Subcutaneous abdominal adipose tissue (tissue), 5 donors: ENCODE results near the gene CDKAL1.
"Not testable (repeated sequence)": the region's sequence is repeated elsewhere in the genome, so short reads cannot be mapped to it uniquely, and the experiment has no call there.

Source experiments
- H3K27ac ChIP-seq: one replicate; pipeline ENCODE4 v1.7.0; 2013; ENCODE audit warnings: low read depth, mild to moderate bottlenecking, inconsistent platforms, low read length, moderate library complexity
- H3K27me3 ChIP-seq, 5 donors: one replicate each; pipeline ENCODE4 v1.7.0; 2013; ENCODE audit warnings: low read length in 5 of 5, inconsistent platforms in 1 of 5; ENCODE audit not compliant: control insufficient read depth in 5 of 5, insufficient read depth in 4 of 5
- H3K36me3 ChIP-seq, 5 donors: one replicate each; pipeline ENCODE4 v1.7.0; 2013; ENCODE audit warnings: low read length in 5 of 5; ENCODE audit not compliant: control insufficient read depth in 5 of 5, insufficient read depth in 5 of 5
- H3K4me1 ChIP-seq, 5 donors: one replicate each; pipeline ENCODE4 v1.7.0; 2013; ENCODE audit warnings: low read length in 5 of 5, mild to moderate bottlenecking in 3 of 5, moderate library complexity in 1 of 5; ENCODE audit not compliant: control insufficient read depth in 5 of 5, insufficient read depth in 5 of 5
- H3K4me3 ChIP-seq, 5 donors: one replicate each; pipeline ENCODE4 v1.7.0; 2013; ENCODE audit warnings: low read length in 5 of 5, low read depth in 1 of 5
- H3K9ac ChIP-seq, 5 donors: one replicate each; pipeline ENCODE4 v1.7.0; 2013; ENCODE audit warnings: low read length in 5 of 5, mild to moderate bottlenecking in 4 of 5, moderate library complexity in 3 of 5
- H3K9me3 ChIP-seq, 5 donors: one replicate each; pipeline ENCODE4 v1.7.0; 2013; ENCODE audit warnings: low read length in 5 of 5; ENCODE audit not compliant: control insufficient read depth in 5 of 5
- donor health status: healthy.
- donor health status: healthy.
- donor health status: healthy.
- donor health status: healthy.
- donor health status: healthy.

Gene CDKAL1

GRCh38 chr6:20605061-20605460 is 70.8 kb downstream of the CDKAL1 start:
- Histone ChIP-seq H3K27me3 (no peaks in the 10 kb centered on the region), H3K9ac (no peak overlapping the region), H3K4me3 (no peak overlapping the region), H3K27ac (no peak overlapping the region), H3K4me1 (no peaks in the 10 kb centered on the region), H3K9me3 (no peaks in the 10 kb centered on the region), H3K36me3 (no peaks in the 10 kb centered on the region)

GRCh38 chr6:20605581-20605980 is 71.3 kb downstream of the CDKAL1 start:
- Histone ChIP-seq H3K9ac (no peak overlapping the region), H3K4me3 (no peak overlapping the region), H3K4me1 (no peaks in the 10 kb centered on the region), H3K27ac (no peak overlapping the region), H3K9me3 (no peaks in the 10 kb centered on the region), H3K27me3 (no peaks in the 10 kb centered on the region), H3K36me3 (no peaks in the 10 kb centered on the region)

DNA sequence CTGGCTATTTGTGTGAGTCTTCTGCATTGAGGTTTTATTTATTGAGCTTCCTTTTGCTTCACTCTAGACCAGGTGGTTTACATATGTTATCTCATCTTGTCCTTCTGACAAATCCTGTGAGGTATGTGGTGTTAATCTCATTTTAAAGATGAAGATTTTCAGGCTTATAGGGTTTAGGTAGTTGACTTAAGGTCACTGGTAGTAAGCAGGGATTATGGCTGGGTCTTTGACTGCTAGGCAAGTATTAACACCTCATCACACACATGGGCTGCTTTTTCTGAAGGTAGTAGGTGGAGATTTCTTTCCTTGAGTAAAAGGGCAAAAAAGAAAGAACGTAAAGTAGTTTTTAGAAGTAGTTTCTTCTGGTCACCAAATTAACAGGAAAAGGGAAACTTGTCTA is 72.6 kb downstream of the CDKAL1 start:
- no peak overlapping the region for H3K9ac ChIP-seq
- H3K4me3 ChIP-seq = no peak overlapping the region
- no peaks in the 10 kb centered on the region for H3K9me3 ChIP-seq
- H3K27ac ChIP-seq = no peak overlapping the region
- no peaks in the 10 kb centered on the region for H3K4me1 ChIP-seq
- no peaks in the 10 kb centered on the region for H3K36me3 ChIP-seq
- H3K27me3 ChIP-seq = no peaks in the 10 kb centered on the region

- H3K4me3 ChIP-seq = no peak overlapping the region
- H3K4me1 ChIP-seq = no peaks in the 10 kb centered on the region
- no peaks in the 10 kb centered on the region for H3K9me3 ChIP-seq
- H3K9ac ChIP-seq = no peak overlapping the region
- H3K27me3 ChIP-seq = no peaks in the 10 kb centered on the region
- no peaks in the 10 kb centered on the region for H3K36me3 ChIP-seq
- H3K27ac ChIP-seq = no peak overlapping the region
Measured at GRCh38 chr6:20608356-20608755, 74.1 kb downstream of the CDKAL1 start.

- no peaks in the 10 kb centered on the region for H3K9me3 ChIP-seq
- H3K36me3 ChIP-seq = no peaks in the 10 kb centered on the region
- no peaks in the 10 kb centered on the region for H3K27me3 ChIP-seq
- H3K9ac ChIP-seq = no peak overlapping the region
- H3K4me3 ChIP-seq = no peak overlapping the region
- H3K27ac ChIP-seq = no peak overlapping the region
- no peaks in the 10 kb centered on the region for H3K4me1 ChIP-seq
Measured at GRCh38 chr6:20608905-20609304, 74.6 kb downstream of the CDKAL1 start.

GRCh38 chr6:20609924-20610323 is 75.7 kb downstream of the CDKAL1 start:
- not testable (repeated sequence) for H3K36me3 ChIP-seq, H3K9ac ChIP-seq, H3K27ac ChIP-seq, H3K4me3 ChIP-seq, H3K9me3 ChIP-seq, H3K4me1 ChIP-seq, H3K27me3 ChIP-seq

- no peak overlapping the region for H3K27ac ChIP-seq
- H3K4me1 ChIP-seq = no peaks in the 10 kb centered on the region
- H3K9me3 ChIP-seq = no peaks in the 10 kb centered on the region
- H3K9ac ChIP-seq = no peak overlapping the region
- H3K27me3 ChIP-seq = no peaks in the 10 kb centered on the region
- no peaks in the 10 kb centered on the region for H3K36me3 ChIP-seq
- no peak overlapping the region for H3K4me3 ChIP-seq
Measured at GRCh38 chr6:20610636-20611370, 76.5 kb downstream of the CDKAL1 start.

GRCh38 chr6:20617537-20617936 is 83.3 kb downstream of the CDKAL1 start:
- not testable (repeated sequence) for H3K4me1 ChIP-seq, H3K9ac ChIP-seq, H3K36me3 ChIP-seq, H3K27ac ChIP-seq, H3K4me3 ChIP-seq, H3K27me3 ChIP-seq, H3K9me3 ChIP-seq

- Histone ChIP-seq H3K9me3 (no peaks in the 10 kb centered on the region), H3K27me3 (no peaks in the 10 kb centered on the region), H3K27ac (no peak overlapping the region)
Measured at GRCh38 chr6:20620043-20620442, 85.8 kb downstream of the CDKAL1 start.

DNA sequence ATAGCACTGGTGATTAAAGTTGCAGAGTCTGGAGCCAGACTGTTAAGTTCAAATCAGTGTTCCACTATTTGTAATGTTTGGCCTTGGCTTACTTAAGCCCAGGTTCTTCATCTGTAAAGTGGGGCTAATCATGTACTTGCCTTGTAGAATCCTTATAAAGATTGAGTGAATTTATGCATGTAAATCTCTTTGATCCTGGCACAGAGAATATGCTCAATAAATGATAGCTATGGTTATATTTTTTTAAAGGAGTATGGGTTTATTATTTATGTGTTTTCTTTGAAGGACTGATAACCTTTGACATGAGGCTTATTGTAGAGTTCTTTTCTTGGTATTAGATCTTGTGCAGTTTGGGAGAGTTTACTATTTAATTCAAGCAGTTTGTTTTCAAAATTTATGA is 89.5 kb downstream of the CDKAL1 start:
- no peaks in the 10 kb centered on the region for H3K27me3 ChIP-seq
- H3K27ac ChIP-seq = no peak overlapping the region
- no peak overlapping the region for H3K9ac ChIP-seq
- H3K36me3 ChIP-seq = no peaks in the 10 kb centered on the region
- H3K4me3 ChIP-seq = no peak overlapping the region
- H3K9me3 ChIP-seq = no peaks in the 10 kb centered on the region
- H3K4me1 ChIP-seq = peaks cover 0 to 4% (median 0%) of the 10 kb centered on the region in 5 donors

More at GRCh38 chr6:20620043-20620442, 85.8 kb downstream of the CDKAL1 start:
- H3K4me3 ChIP-seq = no peak overlapping the region
- no peak overlapping the region for H3K9ac ChIP-seq
- no peaks in the 10 kb centered on the region for H3K36me3 ChIP-seq
- no peaks in the 10 kb centered on the region for H3K4me1 ChIP-seq
